ENCODE measurements around the gene C19orf25.

The C19orf25 gene

DNA sequence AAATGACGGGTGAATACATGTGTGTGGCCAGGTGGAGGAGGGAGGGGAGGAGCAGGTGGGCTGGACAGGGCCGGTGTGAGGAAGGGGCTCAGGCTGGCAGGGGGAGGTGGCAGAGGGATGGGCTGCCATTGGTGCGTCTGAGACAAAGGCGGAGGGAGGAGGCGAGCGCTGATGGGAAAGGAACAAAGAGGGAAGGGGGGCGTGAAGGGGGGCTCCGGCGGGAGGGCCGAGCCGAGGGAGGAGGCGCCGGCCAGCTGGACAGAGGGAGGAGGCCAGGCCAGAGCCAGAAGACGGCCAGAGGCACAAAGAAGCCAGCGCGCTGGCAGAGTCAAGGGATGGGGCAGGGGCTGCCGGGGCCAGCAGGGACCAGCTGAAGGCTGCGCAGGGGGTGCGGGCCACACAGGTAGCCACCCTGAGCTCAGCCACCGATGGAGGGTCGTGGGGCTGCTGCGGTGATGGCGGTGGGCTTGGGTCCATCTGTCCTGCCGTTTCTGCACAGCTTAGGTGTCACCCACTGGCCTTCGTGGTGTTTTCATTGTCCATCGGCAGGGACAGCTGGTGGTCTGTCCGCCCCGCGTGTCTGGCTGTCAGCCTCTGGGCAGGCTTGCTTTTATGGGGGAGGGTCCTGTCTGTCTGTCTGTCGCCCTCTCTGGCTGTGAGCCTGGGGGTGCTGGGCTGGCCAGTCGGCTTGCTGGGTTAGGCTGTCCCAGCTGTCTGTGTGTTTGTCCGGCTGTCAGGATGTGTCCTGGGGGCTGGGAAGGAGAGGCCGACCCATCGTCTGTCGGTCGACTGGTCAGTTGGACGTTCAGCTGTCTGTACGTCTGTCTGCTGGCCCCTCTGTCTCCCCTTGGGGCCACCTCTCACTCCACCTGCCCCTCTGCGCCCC lies 26.9 kb downstream of the C19orf25 start:
- no peak for FAIRE-seq
- TF ChIP-seq CTCF (IDR thresholded peaks at IDR 0.05; ENCODE audit: insufficient read depth, missing control alignments), result no peak
- DNase-seq (ENCODE audit: insufficient read length, low spot score), result no peak

DNA sequence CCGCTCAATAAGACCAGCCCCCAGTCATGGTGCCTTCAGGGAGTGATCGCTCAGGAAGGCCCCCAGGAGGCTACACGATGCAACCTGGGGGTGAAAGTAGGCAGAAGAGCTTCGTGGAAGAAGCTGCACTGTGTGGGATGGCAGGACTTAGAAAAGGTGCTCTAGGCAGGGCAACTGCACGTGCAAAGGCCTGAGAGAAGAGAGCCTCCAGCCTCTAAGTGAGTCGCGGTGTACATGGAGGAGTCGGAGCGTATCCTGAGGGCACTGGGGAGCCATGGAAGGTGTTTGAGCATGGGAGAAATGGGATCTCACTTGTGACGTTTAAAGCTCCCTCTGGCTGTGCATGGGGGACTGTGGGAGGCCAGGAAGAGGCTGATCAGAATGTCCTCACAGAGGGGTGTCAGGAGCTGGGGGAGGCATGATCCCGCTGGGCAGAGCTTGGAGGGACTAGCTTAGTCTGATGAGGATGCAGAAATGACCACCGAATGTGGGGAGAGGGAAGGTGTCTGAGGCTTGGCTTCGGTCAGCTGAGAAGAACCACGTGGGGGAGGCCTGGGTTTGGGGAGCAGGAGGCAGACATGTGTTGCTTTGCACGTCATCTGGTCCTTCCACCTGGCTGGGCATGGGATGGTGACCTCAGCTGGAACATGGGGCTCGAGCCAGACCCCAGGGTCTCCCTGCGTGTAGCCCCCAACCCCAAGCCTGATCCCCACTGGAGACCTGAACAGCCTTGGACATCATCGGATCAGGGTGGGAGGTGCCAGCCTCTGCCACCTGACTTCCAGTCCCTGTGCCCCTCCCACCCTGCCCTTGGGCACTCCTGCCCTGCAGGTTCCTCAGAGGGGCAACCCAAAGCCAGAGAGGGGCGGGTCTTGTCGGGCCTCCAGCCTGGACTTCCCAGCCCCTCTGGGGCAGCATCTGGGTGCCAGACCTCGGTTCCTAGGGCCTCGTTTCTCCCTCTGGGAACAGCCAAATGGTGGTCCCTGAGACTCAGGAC lies 28.0 kb downstream of the C19orf25 start:
- DNase-seq (ENCODE audit: insufficient read length, low spot score) (no peak), FAIRE-seq (no peak)
- TF ChIP-seq CTCF (IDR thresholded peaks at IDR 0.05; ENCODE audit: insufficient read depth, missing control alignments), result no peak

DNA sequence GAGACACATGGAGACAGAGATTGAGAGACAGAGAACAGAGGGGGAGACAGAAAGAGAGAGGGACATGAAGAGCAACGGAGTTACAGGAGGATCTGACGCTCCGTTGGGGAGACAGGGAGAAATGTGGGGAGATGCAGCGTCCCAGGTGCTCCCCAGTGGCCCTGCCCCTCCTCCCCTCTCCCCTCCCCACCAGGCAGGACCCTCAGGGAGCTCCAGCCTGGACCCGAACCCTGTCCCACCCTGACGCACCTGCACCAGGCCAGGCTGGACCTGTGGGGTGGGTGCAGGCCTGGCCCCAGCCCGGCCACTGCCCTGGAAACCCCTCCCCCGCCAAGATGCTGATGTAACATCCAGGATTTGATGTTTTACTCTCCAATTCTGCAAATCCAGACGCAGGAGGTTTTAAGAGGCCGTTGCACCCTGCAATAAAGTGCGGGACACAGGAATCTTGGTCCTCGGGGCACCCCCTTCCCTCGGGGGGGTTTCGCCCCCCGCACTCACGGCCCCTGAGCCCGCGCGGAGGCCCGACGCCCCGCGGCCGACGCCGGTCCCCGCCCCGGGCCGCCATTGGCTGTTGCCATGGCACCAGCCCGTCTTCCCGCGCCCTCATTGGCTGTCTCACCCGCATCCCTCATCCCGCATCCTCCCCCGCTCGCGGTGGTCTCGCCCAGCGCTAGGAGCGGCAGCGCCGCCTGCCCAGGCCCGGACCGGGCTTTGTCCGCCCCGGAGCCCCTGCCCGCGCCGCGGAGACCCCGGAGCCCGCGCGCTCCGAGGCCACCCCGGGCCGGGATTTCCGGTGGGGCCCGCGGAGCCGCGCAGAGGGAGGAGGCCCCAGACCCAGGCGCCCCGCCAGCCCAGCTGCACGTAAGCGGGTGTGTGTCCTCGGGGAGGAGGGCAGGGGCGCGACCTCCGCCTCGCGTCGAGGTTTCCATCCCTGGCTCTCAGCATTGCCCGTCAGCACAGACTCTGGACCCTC lies 29.3 kb downstream of the C19orf25 start, which contains the start of gene APC2:
Gene APC2, plus strand, starts transcription at position 655 of the 976 bp plus-strand sequence. CDS start 2,881 bp downstream, outside the sequence.
- no peak for FAIRE-seq
- DNase-seq (ENCODE audit: insufficient read length, low spot score), result peak; percentile 100
- no peak for TF ChIP-seq CTCF (IDR thresholded peaks at IDR 0.05; ENCODE audit: insufficient read depth, missing control alignments)

DNA sequence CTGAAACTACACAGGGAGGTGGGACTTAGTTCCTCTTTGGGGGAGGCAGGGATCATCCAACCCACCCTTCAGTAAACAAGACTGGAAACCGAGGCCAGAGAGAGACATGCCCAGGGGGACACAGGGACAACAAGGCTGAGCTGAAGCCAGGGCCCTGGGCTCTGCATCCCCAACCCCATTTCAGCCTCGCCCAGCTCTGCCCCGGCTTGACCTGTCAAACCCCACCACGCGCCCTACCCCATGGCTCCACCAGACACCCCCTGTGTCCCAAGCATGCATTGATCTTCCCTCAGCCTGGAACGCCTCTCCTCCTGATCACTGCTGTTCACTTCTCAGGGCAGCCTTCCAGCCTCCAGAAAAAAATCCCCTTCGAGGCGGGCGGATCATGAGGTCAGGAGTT lies 31.1 kb downstream of the C19orf25 start:
- DNase-seq (ENCODE audit: insufficient read length, low spot score) (no peak), FAIRE-seq (no peak)
- TF ChIP-seq CTCF (IDR thresholded peaks at IDR 0.05; ENCODE audit: insufficient read depth, missing control alignments), result no peak

DNA sequence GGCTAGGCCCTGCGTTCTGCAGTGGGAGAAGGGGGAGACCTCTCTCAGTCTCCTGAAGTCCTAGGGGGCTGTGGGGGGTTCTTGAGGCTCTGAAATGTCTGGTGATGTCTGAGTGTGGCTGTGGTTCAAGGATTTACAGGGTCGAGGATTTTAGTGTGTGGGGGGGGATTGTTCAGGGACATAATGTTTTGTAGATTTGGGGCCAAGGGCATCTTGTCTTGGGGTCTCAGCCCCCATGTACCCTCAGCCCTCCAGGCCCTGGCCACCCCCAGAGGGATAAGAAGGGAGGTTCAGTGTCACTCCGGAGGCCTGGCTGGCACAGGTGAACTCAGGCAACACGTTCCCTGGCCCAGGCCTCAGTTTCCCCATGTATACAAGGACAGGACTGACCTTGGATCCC lies 31.5 kb downstream of the C19orf25 start:
- FAIRE-seq (no peak), DNase-seq (ENCODE audit: insufficient read length, low spot score) (no peak)
- no peak for TF ChIP-seq CTCF (IDR thresholded peaks at IDR 0.05; ENCODE audit: insufficient read depth, missing control alignments)

- FAIRE-seq (no peak), DNase-seq (ENCODE audit: insufficient read length, low spot score) (no peak)
- TF ChIP-seq CTCF (IDR thresholded peaks at IDR 0.05; ENCODE audit: insufficient read depth, missing control alignments), result no peak
These were observed 32.1 kb downstream of the C19orf25 start for GRCh38 chr19:1446713-1447481.
